Measurements from ENCODE around the gene PKN1. TPM values are rescaled to one million over a fixed set of nuclear protein-coding genes. Genes with fewer than 3 reads are reported as not detected.
A peak's percentile ranks its signal among the peaks of the same experiment; 100 is the strongest.
"Not testable (repeated sequence)": the region's sequence is repeated elsewhere in the genome, so short reads cannot be mapped to it uniquely, and the experiment has no call there.

The PKN1 gene
- total and polyA plus RNA-seq, 5 experiments from 2014 or later = 45.5 to 200 (median 96.6) TPM

- Mint-ChIP-seq H3K27ac (peak overlapping the region in 8 of 10 donors; percentile 69 to 91 (median 86)), H3K27me3 (no peaks in the 10 kb centered on the region), H3K4me3 (peak overlapping the region; percentile 56 to 88 (median 81))
These were observed 64.3 kb downstream of the PKN1 start for GRCh38 chr19:14497228-14497921.

GRCh38 chr19:14502334-14503092 is 69.4 kb downstream of the PKN1 start:
- Mint-ChIP-seq H3K4me3 (peak overlapping the region in 1 of 10 donors; percentile 3), H3K27me3 (no peaks in the 10 kb centered on the region)
- POLR2A ChIA-PET = interaction anchor here (0.9 to 1.2 kb wide), 2 partner anchors 11 to 16 kb away, joined by 4 to 7 read pairs; partner anchors contain the start of gene DNAJB1

More at GRCh38 chr19:14497228-14497921, 64.3 kb downstream of the PKN1 start:
- H3K36me3 Mint-ChIP-seq = peaks cover 0 to 7% (median 0%) of the 10 kb centered on the region in 3 donors
- no peak for ATAC-seq
- H3K9me3 Mint-ChIP-seq = no peaks in the 10 kb centered on the region
- no peak for DNase-seq
- POLR2A ChIA-PET = interaction anchor here (0.6 to 5.5 kb wide), 10 partner anchors 9 to 380 kb away, joined by 3 to 89 read pairs (median 8); partner anchors contain the start of genes DNAJB1, PRKACA and TECR
- H3K4me1 Mint-ChIP-seq = peaks cover 12 to 37% (median 25%) of the 10 kb centered on the region in 4 donors

GRCh38 chr19:14503285-14503684 is 70.2 kb downstream of the PKN1 start:
- no peaks in the 10 kb centered on the region for H3K36me3 Mint-ChIP-seq
- no peak overlapping the region for H3K4me3 Mint-ChIP-seq
- DNase-seq (no peak), ATAC-seq (no peak)
- peaks cover 21 to 54% (median 47%) of the 10 kb centered on the region in 4 donors for H3K4me1 Mint-ChIP-seq
- H3K27me3 Mint-ChIP-seq = no peaks in the 10 kb centered on the region
- no peaks in the 10 kb centered on the region for H3K9me3 Mint-ChIP-seq
- peak overlapping the region in 7 of 10 donors; percentile 48 to 99 (median 77) for H3K27ac Mint-ChIP-seq
- POLR2A ChIA-PET = interaction anchor here (0.5 to 8.8 kb wide), 4 partner anchors 17 to 143 kb away, joined by 4 to 609 read pairs (median 76); partner anchors contain the start of genes DNAJB1 and TECR

More at GRCh38 chr19:14502334-14503092, 69.4 kb downstream of the PKN1 start:
- DNase-seq = no peak
- no peak for ATAC-seq
- Mint-ChIP-seq H3K27ac (peak overlapping the region in 3 of 10 donors; percentile 37 to 65 (median 65)), H3K36me3 (no peaks in the 10 kb centered on the region), H3K9me3 (no peaks in the 10 kb centered on the region), H3K4me1 (peaks cover 19 to 47% (median 41%) of the 10 kb centered on the region in 4 donors)

- Mint-ChIP-seq H3K4me3 (peak overlapping the region in 2 of 10 donors; percentile 10 to 15), H3K4me1 (peaks cover 21 to 66% (median 56%) of the 10 kb centered on the region in 4 donors), H3K27ac (peak overlapping the region in 9 of 10 donors; percentile 24 to 99 (median 90))
- not testable (repeated sequence) for DNase-seq, ATAC-seq, H3K27me3 Mint-ChIP-seq, H3K36me3 Mint-ChIP-seq, H3K9me3 Mint-ChIP-seq
- POLR2A ChIA-PET = interaction anchor here (0.6 to 8.8 kb wide), 10 partner anchors 9 to 778 kb away, joined by 3 to 609 read pairs (median 6); partner anchors contain the start of genes DNAJB1, GIPC1 and TECR
These were observed 71.5 kb downstream of the PKN1 start for GRCh38 chr19:14504575-14504974.

GRCh38 chr19:14505488-14506239 is 72.6 kb downstream of the PKN1 start:
- H3K27me3 Mint-ChIP-seq = no peaks in the 10 kb centered on the region
- POLR2A ChIA-PET = interaction anchor here (0.5 to 8.8 kb wide), 14 partner anchors 10 to 779 kb away, joined by 3 to 609 read pairs (median 5); partner anchors contain the start of genes DNAJB1, GIPC1, NDUFB7 and TECR
- peak overlapping the region; percentile 90 to 99 (median 98) for H3K27ac Mint-ChIP-seq
- H3K9me3 Mint-ChIP-seq = no peaks in the 10 kb centered on the region
- H3K4me3 Mint-ChIP-seq = peak overlapping the region; percentile 56 to 79 (median 71)
- H3K4me1 Mint-ChIP-seq = peaks cover 21 to 72% (median 61%) of the 10 kb centered on the region in 4 donors
- H3K36me3 Mint-ChIP-seq = no peaks in the 10 kb centered on the region
- peak; percentile 31 to 42 for ATAC-seq
- peak; percentile 59 to 90 (median 76) for DNase-seq

GRCh38 chr19:14507704-14508542 is 74.8 kb downstream of the PKN1 start:
- ATAC-seq = no peak

GRCh38 chr19:14510311-14511228 is 77.5 kb downstream of the PKN1 start:
- Mint-ChIP-seq H3K9me3 (no peaks in the 10 kb centered on the region), H3K27ac (peak overlapping the region; percentile 7 to 97 (median 64)), H3K4me1 (peaks cover 30 to 76% (median 65%) of the 10 kb centered on the region in 4 donors), H3K27me3 (no peaks in the 10 kb centered on the region), H3K36me3 (peaks cover 0 to 26% (median 10%) of the 10 kb centered on the region in 3 donors), H3K4me3 (peak overlapping the region in 1 of 10 donors; percentile 48)
- POLR2A ChIA-PET = interaction anchor here (0.6 to 8.8 kb wide), 12 partner anchors 9 to 156 kb away, joined by 3 to 609 read pairs (median 6); partner anchors contain the start of genes DNAJB1, GIPC1, NDUFB7 and TECR
- DNase-seq (no peak), ATAC-seq (no peak)

More at GRCh38 chr19:14507704-14508542, 74.8 kb downstream of the PKN1 start:
- DNase-seq = no peak
- no peaks in the 10 kb centered on the region for H3K36me3 Mint-ChIP-seq
- H3K27me3 Mint-ChIP-seq = no peaks in the 10 kb centered on the region
- no peaks in the 10 kb centered on the region for H3K9me3 Mint-ChIP-seq
- peak overlapping the region; percentile 90 to 99 (median 98) for H3K27ac Mint-ChIP-seq
- H3K4me3 Mint-ChIP-seq = peak overlapping the region in 9 of 10 donors; percentile 58 to 83 (median 73)
- POLR2A ChIA-PET = interaction anchor here (0.7 to 8.8 kb wide), 12 partner anchors 12 to 1817 kb away, joined by 3 to 609 read pairs (median 9); partner anchors contain the start of genes DDX39A, DNAJB1, GIPC1 and NDUFB7
- peaks cover 19 to 74% (median 66%) of the 10 kb centered on the region in 4 donors for H3K4me1 Mint-ChIP-seq

GRCh38 chr19:14511229-14511593 is 78.1 kb downstream of the PKN1 start:
- no peaks in the 10 kb centered on the region for H3K9me3 Mint-ChIP-seq
- H3K36me3 Mint-ChIP-seq = peaks cover 0 to 33% (median 17%) of the 10 kb centered on the region in 3 donors
- H3K27ac Mint-ChIP-seq = peak overlapping the region; percentile 21 to 97 (median 54)
- H3K27me3 Mint-ChIP-seq = no peaks in the 10 kb centered on the region
- H3K4me3 Mint-ChIP-seq = peak overlapping the region in 1 of 10 donors; percentile 48
- ATAC-seq (no peak), DNase-seq (no peak)
- peaks cover 30 to 77% (median 65%) of the 10 kb centered on the region in 4 donors for H3K4me1 Mint-ChIP-seq
- POLR2A ChIA-PET = interaction anchor here (7.8 to 8.8 kb wide), 2 partner anchors 9 to 42 kb away, joined by 97 to 609 read pairs; partner anchors contain the start of gene DNAJB1

GRCh38 chr19:14512406-14512961 is 79.4 kb downstream of the PKN1 start:
- H3K9me3 Mint-ChIP-seq = no peaks in the 10 kb centered on the region
- H3K27me3 Mint-ChIP-seq = no peaks in the 10 kb centered on the region
- no peak overlapping the region for H3K4me3 Mint-ChIP-seq
- peak in 1 of 2 donors; percentile 1 for ATAC-seq
- peak in 1 of 10 donors; percentile 52 for DNase-seq
- POLR2A ChIA-PET = interaction anchor here (0.6 to 0.7 kb wide), 3 partner anchors 28 to 78 kb away, joined by 4 to 7 read pairs (median 5); no protein-coding TSS in a partner anchor
- peak overlapping the region in 9 of 10 donors; percentile 5 to 97 (median 89) for H3K27ac Mint-ChIP-seq
- peaks cover 11 to 44% (median 25%) of the 10 kb centered on the region in 3 donors for H3K36me3 Mint-ChIP-seq
- H3K4me1 Mint-ChIP-seq = peaks cover 31 to 74% (median 62%) of the 10 kb centered on the region in 4 donors

Measured in naive thymus-derived CD8-positive, alpha-beta T cell (primary cell).